GM23338 (cell line): ENCODE data around the gene SRCAP. TPM values are rescaled to one million over a fixed set of nuclear protein-coding genes. Genes with fewer than 3 reads are reported as not detected.

ENCODE experiments used
- ATAC-seq: fragments of 200-7000 bp; cut with Tn5 transposase; 3 replicates; pipeline ENCODE4 v1.9.1; 2020
- DNase-seq: peaks from one replicate; pipeline ENCODE4 v3.0.0-alpha.2; 2015; ENCODE audit warnings: low spot score
- H2AFZ ChIP-seq: fragments of 200-600 bp; sonication (generic); 2 replicates; pipeline ENCODE4 v1.8.0; 2016; ENCODE audit warnings: antibody characterized with exemption, mild to moderate bottlenecking, moderate library complexity
- H3F3A ChIP-seq: fragments of 200-600 bp; sonication (generic); replicated peaks from 2 replicates; pipeline ENCODE4 v1.8.0; 2017; ENCODE audit warnings: antibody characterized with exemption, mixed run types, low read depth
- H3K27ac ChIP-seq: fragments of 200-600 bp; sonication (generic); 2 replicates; pipeline ENCODE4 v1.6.1; 2016; ENCODE audit warnings: low read depth
- H3K27me3 ChIP-seq: fragments of 200-600 bp; sonication (generic); 2 replicates; pipeline ENCODE4 v1.8.0; 2016; ENCODE audit warnings: mild to moderate bottlenecking, mixed run types, moderate library complexity; ENCODE audit not compliant: insufficient read depth
- H3K36me3 ChIP-seq: fragments of 200-600 bp; sonication (generic); 2 replicates; pipeline ENCODE4 v1.8.0; 2016; ENCODE audit warnings: mild to moderate bottlenecking; ENCODE audit not compliant: insufficient read depth
- H3K4me1 ChIP-seq: fragments of 200-600 bp; sonication (generic); 2 replicates; pipeline ENCODE4 v1.8.0; 2016; ENCODE audit warnings: mild to moderate bottlenecking, moderate library complexity; ENCODE audit not compliant: insufficient read depth
- H3K4me2 ChIP-seq: fragments of 200-600 bp; sonication (generic); 2 replicates; pipeline ENCODE4 v1.7.1; 2017; ENCODE audit warnings: mixed run types
- H3K4me3 ChIP-seq: fragments of 200-600 bp; sonication (generic); 2 replicates; pipeline ENCODE4 v1.6.1; 2016; ENCODE audit warnings: mixed run types
- H3K79me2 ChIP-seq: fragments of 200-600 bp; sonication (generic); replicated peaks from 2 replicates; pipeline ENCODE4 v1.8.0; 2017; ENCODE audit warnings: mild to moderate bottlenecking; ENCODE audit not compliant: insufficient read depth
- H3K9me2 ChIP-seq: fragments of 200-600 bp; sonication (generic); 2 replicates; pipeline ENCODE4 v1.8.0; 2017; ENCODE audit not compliant: insufficient read depth
- H4K20me1 ChIP-seq: fragments of 200-600 bp; sonication (generic); replicated peaks from 2 replicates; pipeline ENCODE4 v1.8.0; 2017; ENCODE audit warnings: mild to moderate bottlenecking; ENCODE audit not compliant: insufficient read depth
- H3K27ac Mint-ChIP-seq: 2 replicates; pipeline ENCODE4 v1.8.0; 2020; ENCODE audit warnings: inconsistent platforms, mild to moderate bottlenecking, moderate library complexity, mixed read lengths
- H3K27me3 Mint-ChIP-seq: 3 replicates; pipeline ENCODE4 v1.8.0; 2022; ENCODE audit warnings: low read depth, mild to moderate bottlenecking, moderate library complexity, mixed read lengths, inconsistent platforms; ENCODE audit not compliant: insufficient read depth, poor library complexity
- H3K36me3 Mint-ChIP-seq: 3 replicates; pipeline ENCODE4 v1.8.0; 2021; ENCODE audit warnings: low read depth, mild to moderate bottlenecking, inconsistent platforms, moderate library complexity, mixed read lengths
- H3K4me1 Mint-ChIP-seq: 3 replicates; pipeline ENCODE4 v1.8.0; 2020; ENCODE audit warnings: mild to moderate bottlenecking, inconsistent platforms, mixed read lengths
- H3K4me3 Mint-ChIP-seq: 3 replicates; pipeline ENCODE4 v1.8.0; 2021; ENCODE audit warnings: moderate library complexity, mild to moderate bottlenecking, inconsistent platforms, mixed read lengths
- H3K9me3 Mint-ChIP-seq: 3 replicates; pipeline ENCODE4 v1.8.0; 2020; ENCODE audit warnings: moderate library complexity, mild to moderate bottlenecking, inconsistent platforms, mixed read lengths
- CREB1 ChIP-seq: fragments of 250-450 bp; sonication (Bioruptor Pico); IDR thresholded peaks from 2 replicates; pipeline ENCODE4 v1.5.0; 2020; ENCODE audit warnings: low read depth, mild to moderate bottlenecking, moderate library complexity
- ETS1 ChIP-seq: IDR thresholded peaks from 2 replicates; pipeline ENCODE4 v1.6.1; 2016; ENCODE audit warnings: antibody characterized with exemption
- EZH2 ChIP-seq: fragments of 200-600 bp; sonication (generic); IDR thresholded peaks from one replicate; pipeline ENCODE4 v1.8.0; 2017; ENCODE audit warnings: antibody characterized with exemption, mild to moderate bottlenecking, low read depth; ENCODE audit not compliant: unreplicated experiment
- EZH2phosphoT487 ChIP-seq: fragments of 200-600 bp; sonication (generic); IDR thresholded peaks from one replicate; pipeline ENCODE4 v1.8.1; 2018; ENCODE audit warnings: antibody characterized with exemption; ENCODE audit not compliant: unreplicated experiment
- JUNB ChIP-seq: IDR thresholded peaks from one replicate; pipeline ENCODE4 v1.6.1; 2016; ENCODE audit warnings: antibody characterized with exemption; ENCODE audit not compliant: unreplicated experiment
- NANOG ChIP-seq: IDR thresholded peaks from 2 replicates; pipeline ENCODE4 v1.6.1; 2016; ENCODE audit warnings: antibody characterized with exemption, borderline replicate concordance
- POLR2AphosphoS5 ChIP-seq: IDR thresholded peaks from 2 replicates; pipeline ENCODE4 v1.6.1; 2016; ENCODE audit warnings: antibody characterized with exemption, low read depth
- REST ChIP-seq: IDR thresholded peaks from one replicate; pipeline ENCODE4 v1.6.1; 2018; ENCODE audit warnings: antibody characterized with exemption; ENCODE audit not compliant: unreplicated experiment
- STAT1 ChIP-seq: IDR thresholded peaks from one replicate; pipeline ENCODE4 v1.6.1; 2016; ENCODE audit warnings: antibody characterized with exemption; ENCODE audit not compliant: unreplicated experiment
- ZNF114 ChIP-seq: fragments of 250-450 bp; sonication (Bioruptor Pico); IDR thresholded peaks from 2 replicates; pipeline ENCODE4 v1.5.0; 2020; ENCODE audit warnings: mild to moderate bottlenecking, moderate library complexity
- ZNF331 ChIP-seq: fragments of 250-450 bp; sonication (Bioruptor Pico); IDR thresholded peaks from 2 replicates; pipeline ENCODE4 v1.5.0; 2020; ENCODE audit warnings: low read depth, mild to moderate bottlenecking, moderate library complexity
- ZNF462 ChIP-seq: fragments of 250-450 bp; sonication (Bioruptor Pico); IDR thresholded peaks from 2 replicates; pipeline ENCODE4 v1.5.0; 2020; ENCODE audit warnings: mild to moderate bottlenecking, moderate library complexity
- polyA plus RNA-seq: library from polyadenylated mRNA; unstranded; fragments of >200 nt; fragmentation: Nextera tagmentation; extraction: Ambion mirVana; gene quantifications from 2 replicates; pipeline ENCODE4 v1.2.1, GENCODE V29; 2016
- total RNA-seq: library from RNA; depleted of rRNA; stranded (reverse); fragments of >200 nt; shearing (Covaris generic); gene quantifications from 2 replicates; pipeline ENCODE4 v1.2.3, GENCODE V29; 2014
- TF ChIP-seq, protein P1 (sequence below), 2 experiments: fragments of 200-600 bp in 1 of 2; sonication (generic) in 1 of 2; conservative IDR thresholded peaks; 2 replicates each; pipeline versions ENCODE4 v1.5.1 to v1.6.1; 2016 to 2017; ENCODE audit warnings: antibody characterized with exemption in 2 of 2, low read depth in 2 of 2, mild to moderate bottlenecking in 2 of 2, moderate library complexity in 1 of 2

Gene SRCAP
- total and polyA plus RNA-seq, 2 experiments from 2014 or later = 15.3 to 38.4 TPM

DNA sequence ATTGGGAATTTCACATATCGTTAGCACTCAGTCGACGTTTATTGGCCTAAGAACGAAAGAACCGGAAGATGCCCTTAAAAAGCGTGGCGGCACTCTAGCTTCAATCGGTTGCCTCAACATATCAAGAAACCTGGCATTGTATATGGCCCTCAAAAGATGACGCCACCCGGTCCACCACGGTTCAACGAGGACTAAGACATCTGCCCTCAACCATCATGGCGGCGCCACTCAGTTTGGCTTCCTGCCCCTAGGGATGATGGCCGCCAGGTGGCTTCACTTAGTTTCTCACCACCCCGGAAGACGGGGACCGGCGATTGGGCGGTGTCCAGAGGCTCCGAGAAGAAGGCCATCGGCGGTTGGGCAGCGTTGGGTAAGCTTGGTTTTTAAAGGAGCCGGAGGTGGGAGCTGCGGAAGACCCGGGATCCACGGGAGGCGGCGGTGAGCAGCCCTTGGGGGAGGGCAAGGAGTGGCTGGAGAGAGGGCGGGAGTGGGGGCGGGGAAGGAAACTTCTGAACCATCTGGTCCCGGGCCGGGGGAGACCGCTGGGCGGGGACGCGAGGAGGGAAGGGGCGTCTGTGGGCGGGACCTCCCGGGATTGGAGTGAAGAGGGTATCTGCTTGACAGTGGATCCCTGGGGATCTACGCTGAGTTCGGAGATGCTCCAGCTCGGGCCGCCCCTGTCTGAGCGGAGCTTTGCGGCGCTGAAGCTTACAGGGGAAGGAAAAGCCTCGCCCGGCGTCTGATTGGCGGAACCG, 48.4 kb upstream of the SRCAP start, which contains the start of gene PRR14:
TSS of gene PRR14 (plus strand) at position 592 of the 755 bp plus-strand sequence. CDS start 686 bp downstream, outside the sequence.
- peak within 1 kb of the TSS; percentile 91 for H3K4me3 ChIP-seq
- no peaks in the 10 kb centered on the region; the same call in 1 of the 2 replicates for H3K36me3 ChIP-seq
- no peaks in the 10 kb centered on the region for H3K9me2 ChIP-seq
- H3K27me3 Mint-ChIP-seq = peaks cover 36% of the 10 kb centered on the region
- peak within 1 kb of the TSS; percentile 89 for H3K27ac ChIP-seq
- peak within 1 kb of the TSS; percentile 94 for H3K4me2 ChIP-seq
- DNase-seq = peak; percentile 100
- H3K9me3 Mint-ChIP-seq = no peaks in the 10 kb centered on the region
- no peaks in the 10 kb centered on the region; the same call in 1 of the 2 replicates for H4K20me1 ChIP-seq
- H3K4me1 ChIP-seq = no peaks in the 10 kb centered on the region
- peak within 1 kb of the TSS; percentile 93 for H3K27ac Mint-ChIP-seq
- peaks cover 11% of the 10 kb centered on the region for H3K4me1 Mint-ChIP-seq
- TF ChIP-seq EZH2 (no peak), ETS1 (peak; percentile 96), JUNB (no peak), NANOG (no peak), ZNF331 (CRISPR knock-in tag) (no peak), ZNF114 (no peak), CREB1 (peak; percentile 87), ZNF462 (CRISPR knock-in tag) (no peak), POLR2AphosphoS5 (peak; percentile 24; the same call in 1 of the 2 replicates), STAT1 (no peak), EZH2phosphoT487 (no peak), REST (no peak)
- TF ChIP-seq, protein P1, sequence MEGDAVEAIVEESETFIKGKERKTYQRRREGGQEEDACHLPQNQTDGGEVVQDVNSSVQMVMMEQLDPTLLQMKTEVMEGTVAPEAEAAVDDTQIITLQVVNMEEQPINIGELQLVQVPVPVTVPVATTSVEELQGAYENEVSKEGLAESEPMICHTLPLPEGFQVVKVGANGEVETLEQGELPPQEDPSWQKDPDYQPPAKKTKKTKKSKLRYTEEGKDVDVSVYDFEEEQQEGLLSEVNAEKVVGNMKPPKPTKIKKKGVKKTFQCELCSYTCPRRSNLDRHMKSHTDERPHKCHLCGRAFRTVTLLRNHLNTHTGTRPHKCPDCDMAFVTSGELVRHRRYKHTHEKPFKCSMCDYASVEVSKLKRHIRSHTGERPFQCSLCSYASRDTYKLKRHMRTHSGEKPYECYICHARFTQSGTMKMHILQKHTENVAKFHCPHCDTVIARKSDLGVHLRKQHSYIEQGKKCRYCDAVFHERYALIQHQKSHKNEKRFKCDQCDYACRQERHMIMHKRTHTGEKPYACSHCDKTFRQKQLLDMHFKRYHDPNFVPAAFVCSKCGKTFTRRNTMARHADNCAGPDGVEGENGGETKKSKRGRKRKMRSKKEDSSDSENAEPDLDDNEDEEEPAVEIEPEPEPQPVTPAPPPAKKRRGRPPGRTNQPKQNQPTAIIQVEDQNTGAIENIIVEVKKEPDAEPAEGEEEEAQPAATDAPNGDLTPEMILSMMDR (conservative IDR thresholded peaks at IDR 0.05; ENCODE audit: low read depth in 2 of 2) = no peak
- peak within 1 kb of the TSS; percentile 87 for H3K4me3 Mint-ChIP-seq
- peaks cover 2% of the 10 kb centered on the region; the same call in 1 of the 3 replicates for H3K36me3 Mint-ChIP-seq
- H3K27me3 ChIP-seq = peaks cover 15% of the 10 kb centered on the region
- H3F3A ChIP-seq = peaks cover 4% of the 10 kb centered on the region; the same call in 1 of the 2 replicates
- peak within 1 kb of the TSS; percentile 83; the same call in 1 of the 2 replicates for H2AFZ ChIP-seq
- peak; percentile 84 for ATAC-seq
- no peaks in the 10 kb centered on the region for H3K79me2 ChIP-seq
